Cardiac muscle cell (in vitro differentiated cells and primary cell): ENCODE data around the gene MRRF. TPM values are rescaled to one million over a fixed set of nuclear protein-coding genes. Genes with fewer than 3 reads are reported as not detected.

Experiments used
- DNase-seq, 2 donors: peaks; one replicate each; pipeline versions ENCODE4 v3.0.0 to v3.0.0-alpha.2; 2010 to 2017; ENCODE audit warnings: low read depth in 1 of 2, low spot score in 1 of 2
- H3K27ac ChIP-seq: fragments of 200-600 bp; sonication (generic); 2 replicates; pipeline ENCODE4 v1.5.1; 2016
- H3K27me3 ChIP-seq: fragments of 200-600 bp; sonication (generic); 2 replicates; pipeline ENCODE4 v1.6.0; 2016; ENCODE audit warnings: control low read depth
- H3K36me3 ChIP-seq: fragments of 200-600 bp; sonication (generic); 2 replicates; pipeline ENCODE4 v1.5.1; 2016; ENCODE audit warnings: control low read depth
- H3K4me1 ChIP-seq: fragments of 200-600 bp; sonication (generic); 2 replicates; pipeline ENCODE4 v1.8.1; 2017; ENCODE audit warnings: low read depth, mild to moderate bottlenecking, mixed run types
- H3K4me3 ChIP-seq: fragments of 200-600 bp; sonication (generic); 2 replicates; pipeline ENCODE4 v1.5.1; 2016; ENCODE audit warnings: mild to moderate bottlenecking
- H3K9me3 ChIP-seq: fragments of 200-600 bp; sonication (generic); 2 replicates; pipeline ENCODE4 v1.5.1; 2017; ENCODE audit warnings: low read depth, mild to moderate bottlenecking, control low read depth
- CTCF ChIP-seq: IDR thresholded peaks from 2 replicates; pipeline ENCODE4 v1.5.1; 2012; ENCODE audit warnings: low read depth, mild to moderate bottlenecking, low read length
- polyA plus RNA-seq: library from polyadenylated mRNA; unstranded; fragments of >200 nt; fragmentation: Nextera tagmentation; extraction: Ambion mirVana; gene quantifications from 2 replicates; pipeline ENCODE4 v1.2.1, GENCODE V29; 2016
- total RNA-seq: library from RNA; depleted of rRNA; stranded (reverse); fragments of >200 nt; gene quantifications from 2 replicates; pipeline ENCODE4 v1.2.3, GENCODE V29; 2016

Gene MRRF
- total and polyA plus RNA-seq, 2 experiments from 2014 or later: 44.4 to 45.5 TPM

- Histone ChIP-seq H3K27me3 (peaks cover 67% of the 10 kb centered on the region), H3K36me3 (no peaks in the 10 kb centered on the region), H3K4me3 (no peak overlapping the region), H3K27ac (no peak overlapping the region), H3K4me1 (peaks cover 5% of the 10 kb centered on the region), H3K9me3 (no peaks in the 10 kb centered on the region)
- TF ChIP-seq CTCF: no peak
- no peak for DNase-seq
Measured at GRCh38 chr9:122232796-122233306, 31.8 kb upstream of the MRRF start.

- Histone ChIP-seq H3K4me1 (no peaks in the 10 kb centered on the region), H3K9me3 (no peaks in the 10 kb centered on the region), H3K27ac (no peak overlapping the region), H3K36me3 (no peaks in the 10 kb centered on the region), H3K4me3 (no peak overlapping the region), H3K27me3 (peaks cover 54% of the 10 kb centered on the region)
- no peak for DNase-seq
- no peak for TF ChIP-seq CTCF
Measured at GRCh38 chr9:122234022-122234748, 30.5 kb upstream of the MRRF start.

GRCh38 chr9:122236681-122237080 is 28.0 kb upstream of the MRRF start:
- no peak for DNase-seq
- H3K4me1 ChIP-seq: no peaks in the 10 kb centered on the region
- H3K36me3 ChIP-seq: peaks cover 17% of the 10 kb centered on the region
- no peak overlapping the region for H3K4me3 ChIP-seq
- no peak overlapping the region for H3K27ac ChIP-seq
- H3K9me3 ChIP-seq: no peaks in the 10 kb centered on the region
- H3K27me3 ChIP-seq: peaks cover 29% of the 10 kb centered on the region
- TF ChIP-seq CTCF: no peak

GRCh38 chr9:122239722-122240121 is 25.0 kb upstream of the MRRF start:
- H3K9me3 ChIP-seq: no peaks in the 10 kb centered on the region
- no peak overlapping the region for H3K27ac ChIP-seq
- DNase-seq: no peak
- TF ChIP-seq CTCF: no peak
- peaks cover 39% of the 10 kb centered on the region for H3K36me3 ChIP-seq
- no peak overlapping the region for H3K4me3 ChIP-seq
- no peaks in the 10 kb centered on the region for H3K4me1 ChIP-seq
- no peaks in the 10 kb centered on the region for H3K27me3 ChIP-seq

GRCh38 chr9:122244349-122244748 is 20.3 kb upstream of the MRRF start:
- Histone ChIP-seq H3K4me1 (no peaks in the 10 kb centered on the region), H3K27ac (no peak overlapping the region), H3K27me3 (no peaks in the 10 kb centered on the region), H3K36me3 (peaks cover 70% of the 10 kb centered on the region), H3K9me3 (no peaks in the 10 kb centered on the region), H3K4me3 (no peak overlapping the region)
- DNase-seq: no peak
- TF ChIP-seq CTCF: no peak
